PC-3 (cell line): Measurements from ENCODE around the gene C7orf33. TPM values are rescaled to one million over a fixed set of nuclear protein-coding genes. Genes with fewer than 3 reads are reported as not detected.
"Not testable (repeated sequence)": the region's sequence is repeated elsewhere in the genome, so short reads cannot be mapped to it uniquely, and the experiment has no call there.

Experiments
- ATAC-seq: fragments of 200-7000 bp; cut with Tn5 transposase; 2 replicates; pipeline ENCODE4 v1.9.1; 2020; ENCODE audit warnings: mild to moderate bottlenecking, moderate library complexity
- BruUV-seq: library from RNA; stranded (reverse); fragments of 400-500 nt; replicated peaks from 2 replicates; lab custom pipeline; 2021; lab: Mats Ljungman, UMichigan
- CTCF ChIA-PET: fragments of 300-600 bp; sonication (Branson Sonifier 250); formaldehyde crosslinking; loops from one replicate; lab custom pipeline; 2022; ENCODE audit warnings: antibody characterized with exemption; lab: Charles Lee
- POLR2A ChIA-PET: fragments of 300-600 bp; sonication (Branson Sonifier 250); formaldehyde crosslinking; loops from one replicate; lab custom pipeline; 2022; ENCODE audit warnings: antibody characterized with exemption; ENCODE audit not compliant: unreplicated experiment; lab: Charles Lee
- DNase-seq: peaks from one replicate; pipeline ENCODE4 v3.0.0-alpha.2; 2015
- H2AFZ ChIP-seq: fragments of 300-600 bp; sonication (generic); 2 replicates; pipeline ENCODE4 v1.6.0; 2016; ENCODE audit warnings: antibody characterized with exemption, low read length
- H3F3A ChIP-seq: fragments of 300-600 bp; sonication (generic); one replicate; pipeline ENCODE4 v1.6.0; 2017; ENCODE audit warnings: antibody characterized with exemption, low read length, control low read depth, mild to moderate bottlenecking; ENCODE audit not compliant: unreplicated experiment
- H3K27ac ChIP-seq: fragments of 300-600 bp; sonication (generic); 2 replicates; pipeline ENCODE4 v1.5.1; 2016; ENCODE audit warnings: mild to moderate bottlenecking, low read length
- H3K27me3 ChIP-seq: fragments of 300-600 bp; sonication (generic); 2 replicates; pipeline ENCODE4 v1.6.1; 2016; ENCODE audit warnings: low read length, mixed read lengths
- H3K36me3 ChIP-seq: fragments of 300-600 bp; sonication (generic); 2 replicates; pipeline ENCODE4 v1.6.1; 2016; ENCODE audit warnings: low read depth, mixed run types, low read length, mixed read lengths
- H3K4me1 ChIP-seq: fragments of 300-600 bp; sonication (generic); 2 replicates; pipeline ENCODE4 v1.5.1; 2016; ENCODE audit warnings: low read length; ENCODE audit not compliant: insufficient read depth
- H3K4me2 ChIP-seq: fragments of 300-600 bp; sonication (generic); 2 replicates; pipeline ENCODE4 v1.6.0; 2016; ENCODE audit warnings: low read length
- H3K4me3 ChIP-seq: fragments of 300-600 bp; sonication (generic); 2 replicates; pipeline ENCODE4 v1.5.1; 2016; ENCODE audit warnings: mild to moderate bottlenecking, low read length, mixed read lengths
- H3K79me2 ChIP-seq: fragments of 300-600 bp; sonication (generic); 2 replicates; pipeline ENCODE4 v1.6.1; 2017; ENCODE audit warnings: low read length, mixed read lengths
- H3K9ac ChIP-seq: fragments of 300-600 bp; sonication (generic); 2 replicates; pipeline ENCODE4 v1.6.0; 2016; ENCODE audit warnings: mild to moderate bottlenecking, low read length
- H3K9me2 ChIP-seq: fragments of 300-600 bp; sonication (generic); replicated peaks from 2 replicates; pipeline ENCODE4 v1.6.1; 2016; ENCODE audit warnings: mixed run types, low read length, mixed read lengths
- H3K9me3 ChIP-seq: fragments of 300-600 bp; sonication (generic); 2 replicates; pipeline ENCODE4 v1.6.1; 2016; ENCODE audit warnings: low read length, mixed read lengths
- H4K20me1 ChIP-seq: fragments of 300-600 bp; sonication (generic); 2 replicates; pipeline ENCODE4 v1.6.1; 2016; ENCODE audit warnings: low read length, mixed read lengths
- CTCF ChIP-seq: fragments of 300-600 bp; sonication (generic); conservative IDR thresholded peaks from 2 replicates; pipeline ENCODE4 v1.5.1; 2017; ENCODE audit warnings: antibody characterized with exemption, low read depth, mild to moderate bottlenecking, low read length
- EZH2 ChIP-seq: fragments of 300-600 bp; sonication (generic); IDR thresholded peaks from one replicate; pipeline ENCODE4 v1.6.1; 2017; ENCODE audit warnings: antibody characterized with exemption, mild to moderate bottlenecking, low read length; ENCODE audit not compliant: unreplicated experiment
- EZH2phosphoT487 ChIP-seq: fragments of 300-600 bp; sonication (generic); IDR thresholded peaks from 2 replicates; pipeline ENCODE4 v1.6.1; 2018; ENCODE audit warnings: mild to moderate bottlenecking, antibody characterized with exemption, low read length, borderline replicate concordance
- intact Hi-C: fragments of 100-400 bp; cut with micrococcal nuclease; formaldehyde crosslinking; loops from 2 replicates; pipeline ENCODE4 v1.9.0; 2023
- total RNA-seq: library from RNA; depleted of rRNA; stranded (reverse); fragments of >200 nt; gene quantifications from 2 replicates; pipeline ENCODE4 v1.2.3, GENCODE V29; 2014

Gene C7orf33
- total RNA-seq, 1 experiment from 2014 or later = not detected

GRCh38 chr7:148571381-148571780 is 19.2 kb upstream of the C7orf33 start:
- Histone ChIP-seq H3K36me3 (no peaks in the 10 kb centered on the region), H3K4me3 (no peak overlapping the region), H3K4me2 (no peak overlapping the region), H3F3A (no peaks in the 10 kb centered on the region), H4K20me1 (no peaks in the 10 kb centered on the region), H3K79me2 (no peaks in the 10 kb centered on the region), H3K9me3 (no peaks in the 10 kb centered on the region), H3K27me3 (no peaks in the 10 kb centered on the region), H3K27ac (no peak overlapping the region), H3K4me1 (no peaks in the 10 kb centered on the region), H3K9ac (no peak overlapping the region), H3K9me2 (no peaks in the 10 kb centered on the region), H2AFZ (no peak overlapping the region)
- POLR2A ChIA-PET = no interaction called here
- CTCF ChIA-PET = no interaction called here
- ATAC-seq (no peak), DNase-seq (no peak)
- no peak for TF ChIP-seq EZH2
- intact Hi-C loops = no loop called here
- BruUV-seq = no TSS peak

GRCh38 chr7:148572067-148572522 is 18.5 kb upstream of the C7orf33 start:
- no peaks in the 10 kb centered on the region for H3K79me2 ChIP-seq
- no peaks in the 10 kb centered on the region for H3K36me3 ChIP-seq
- no peaks in the 10 kb centered on the region for H3K27me3 ChIP-seq
- no peaks in the 10 kb centered on the region for H4K20me1 ChIP-seq
- TF ChIP-seq EZH2 (no peak), CTCF (no peak), EZH2phosphoT487 (no peak)
- intact Hi-C loops = no loop called here
- H3K9me2 ChIP-seq = no peaks in the 10 kb centered on the region
- POLR2A ChIA-PET = no interaction called here
- CTCF ChIA-PET = no interaction called here
- no peaks in the 10 kb centered on the region for H3F3A ChIP-seq
- no peaks in the 10 kb centered on the region for H3K4me1 ChIP-seq
- no peak overlapping the region for H3K27ac ChIP-seq
- no peak overlapping the region for H3K9ac ChIP-seq
- no peak for ATAC-seq
- no peaks in the 10 kb centered on the region for H3K9me3 ChIP-seq
- H3K4me2 ChIP-seq = no peak overlapping the region
- no TSS peak for BruUV-seq
- no peak for DNase-seq
- no peak overlapping the region for H2AFZ ChIP-seq
- no peak overlapping the region for H3K4me3 ChIP-seq

- H3K27me3 ChIP-seq, H4K20me1 ChIP-seq, H3K9me3 ChIP-seq, H3K79me2 ChIP-seq, DNase-seq, H3K4me3 ChIP-seq, H3K4me2 ChIP-seq, H3F3A ChIP-seq, H3K9ac ChIP-seq, ATAC-seq, intact Hi-C loops, H2AFZ ChIP-seq, BruUV-seq, H3K36me3 ChIP-seq, POLR2A ChIA-PET, H3K9me2 ChIP-seq, H3K4me1 ChIP-seq, H3K27ac ChIP-seq: not testable (repeated sequence)
- CTCF ChIA-PET = interaction anchor here (0.6 kb wide), 1 partner anchor 389 kb away, joined by 3 read pairs; no protein-coding TSS in a partner anchor
Observed at GRCh38 chr7:148573581-148573980, 17.0 kb upstream of the C7orf33 start.
